Smooth muscle cell (in vitro differentiated cells): Measurements from ENCODE around the gene SLC12A1. TPM values are rescaled to one million over a fixed set of nuclear protein-coding genes. Genes with fewer than 3 reads are reported as not detected.

Experiments
- DNase-seq: peaks from one replicate; lab custom pipeline; 2025; ENCODE audit not compliant: unreplicated experiment; lab: John Stamatoyannopoulos, UW
- H2AFZ ChIP-seq: fragments of 200-600 bp; sonication (generic); 2 replicates; pipeline ENCODE4 v1.6.0; 2016; ENCODE audit warnings: antibody characterized with exemption, low read depth, mild to moderate bottlenecking
- H3F3A ChIP-seq: fragments of 200-600 bp; sonication (generic); 2 replicates; pipeline ENCODE4 v1.6.0; 2017; ENCODE audit warnings: antibody characterized with exemption, low read depth
- H3K27ac ChIP-seq: fragments of 200-600 bp; sonication (generic); 2 replicates; pipeline ENCODE4 v1.5.1; 2016; ENCODE audit warnings: low read depth, mild to moderate bottlenecking
- H3K27me3 ChIP-seq: fragments of 200-600 bp; sonication (generic); 2 replicates; pipeline ENCODE4 v1.6.1; 2016; ENCODE audit warnings: low read depth, mild to moderate bottlenecking
- H3K36me3 ChIP-seq: fragments of 200-600 bp; sonication (generic); 2 replicates; pipeline ENCODE4 v1.5.1; 2016; ENCODE audit warnings: low read depth
- H3K4me1 ChIP-seq: fragments of 200-600 bp; sonication (generic); 2 replicates; pipeline ENCODE4 v1.5.1; 2016; ENCODE audit warnings: low read depth
- H3K4me2 ChIP-seq: fragments of 200-600 bp; sonication (generic); 2 replicates; pipeline ENCODE4 v1.6.0; 2016; ENCODE audit warnings: mild to moderate bottlenecking
- H3K4me3 ChIP-seq: fragments of 200-600 bp; sonication (generic); 2 replicates; pipeline ENCODE4 v1.5.1; 2016; ENCODE audit warnings: mild to moderate bottlenecking
- H3K79me2 ChIP-seq: fragments of 200-600 bp; sonication (generic); 2 replicates; pipeline ENCODE4 v1.6.0; 2016; ENCODE audit warnings: low read depth, mild to moderate bottlenecking
- H3K9ac ChIP-seq: fragments of 200-600 bp; sonication (generic); 2 replicates; pipeline ENCODE4 v1.6.0; 2016; ENCODE audit warnings: low read depth
- H3K9me3 ChIP-seq: fragments of 200-600 bp; sonication (generic); replicated peaks from 2 replicates; pipeline ENCODE4 v1.5.1; 2016; ENCODE audit warnings: low read depth
- H4K20me1 ChIP-seq: fragments of 200-600 bp; sonication (generic); 2 replicates; pipeline ENCODE4 v1.6.0; 2016; ENCODE audit warnings: low read depth
- WGBS: methylation state at CpG from one replicate; pipeline ENCODE4 v1.1.7; 2016; ENCODE audit warnings: low lambda C conversion rate; 5-methylcytosine and 5-hydroxymethylcytosine counted together
- polyA plus RNA-seq: library from polyadenylated mRNA; unstranded; fragments of >200 nt; fragmentation: Nextera tagmentation; extraction: Ambion mirVana; gene quantifications from 2 replicates; pipeline ENCODE4 v1.2.1, GENCODE V29; 2016
- small RNA-seq: library from RNA; depleted of rRNA; stranded (forward); fragments of <200 nt; gene quantifications from one replicate; pipeline ENCODE3, GENCODE V24; 2014
- total RNA-seq: library from RNA; depleted of rRNA; stranded (reverse); fragments of >200 nt; gene quantifications from 2 replicates; pipeline ENCODE4 v1.2.3, GENCODE V29; 2014
- TF ChIP-seq, protein P1 (sequence below): fragments of 200-600 bp; sonication (generic); IDR thresholded peaks from 2 replicates; pipeline ENCODE4 v1.5.1; 2017; ENCODE audit warnings: borderline replicate concordance, mild to moderate bottlenecking, antibody characterized with exemption; ENCODE audit not compliant: insufficient read depth, poor library complexity, severe bottlenecking

The SLC12A1 gene
- total and polyA plus RNA-seq, 2 experiments from 2014 or later = not detected

DNA sequence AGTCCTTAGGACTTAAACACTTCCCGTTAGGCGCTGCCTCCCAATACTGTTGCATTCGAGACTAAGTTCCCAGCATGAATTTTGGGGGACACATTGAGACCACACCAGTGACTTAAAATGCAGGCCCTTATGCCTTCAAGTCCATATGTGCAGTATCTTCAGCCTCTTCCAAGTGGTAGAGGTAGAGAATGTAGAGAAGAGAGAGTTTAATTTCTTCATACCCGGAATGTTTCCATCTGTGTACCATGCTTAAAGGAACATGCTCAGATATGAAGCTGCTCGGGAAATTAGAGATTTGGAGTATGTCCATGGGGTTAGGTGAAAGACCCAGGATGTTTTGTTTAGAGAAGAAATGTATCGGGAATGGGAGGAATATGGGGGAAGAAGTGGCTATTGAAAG, 137.8 kb downstream of the SLC12A1 start:
- Histone ChIP-seq H3K4me2 (no peak overlapping the region), H3F3A (no peaks in the 10 kb centered on the region), H3K9ac (no peak overlapping the region), H3K27ac (no peak overlapping the region), H4K20me1 (no peaks in the 10 kb centered on the region), H2AFZ (no peak overlapping the region), H3K4me1 (no peaks in the 10 kb centered on the region), H3K4me3 (no peak overlapping the region), H3K36me3 (peaks cover 14% of the 10 kb centered on the region), H3K79me2 (no peaks in the 10 kb centered on the region), H3K27me3 (no peaks in the 10 kb centered on the region), H3K9me3 (no peaks in the 10 kb centered on the region)
- WGBS = 98% methylated on average over 6 of the region's 6 CpGs
- TF ChIP-seq, protein P1, sequence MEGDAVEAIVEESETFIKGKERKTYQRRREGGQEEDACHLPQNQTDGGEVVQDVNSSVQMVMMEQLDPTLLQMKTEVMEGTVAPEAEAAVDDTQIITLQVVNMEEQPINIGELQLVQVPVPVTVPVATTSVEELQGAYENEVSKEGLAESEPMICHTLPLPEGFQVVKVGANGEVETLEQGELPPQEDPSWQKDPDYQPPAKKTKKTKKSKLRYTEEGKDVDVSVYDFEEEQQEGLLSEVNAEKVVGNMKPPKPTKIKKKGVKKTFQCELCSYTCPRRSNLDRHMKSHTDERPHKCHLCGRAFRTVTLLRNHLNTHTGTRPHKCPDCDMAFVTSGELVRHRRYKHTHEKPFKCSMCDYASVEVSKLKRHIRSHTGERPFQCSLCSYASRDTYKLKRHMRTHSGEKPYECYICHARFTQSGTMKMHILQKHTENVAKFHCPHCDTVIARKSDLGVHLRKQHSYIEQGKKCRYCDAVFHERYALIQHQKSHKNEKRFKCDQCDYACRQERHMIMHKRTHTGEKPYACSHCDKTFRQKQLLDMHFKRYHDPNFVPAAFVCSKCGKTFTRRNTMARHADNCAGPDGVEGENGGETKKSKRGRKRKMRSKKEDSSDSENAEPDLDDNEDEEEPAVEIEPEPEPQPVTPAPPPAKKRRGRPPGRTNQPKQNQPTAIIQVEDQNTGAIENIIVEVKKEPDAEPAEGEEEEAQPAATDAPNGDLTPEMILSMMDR = no peak
- DNase-seq = no peak

DNA sequence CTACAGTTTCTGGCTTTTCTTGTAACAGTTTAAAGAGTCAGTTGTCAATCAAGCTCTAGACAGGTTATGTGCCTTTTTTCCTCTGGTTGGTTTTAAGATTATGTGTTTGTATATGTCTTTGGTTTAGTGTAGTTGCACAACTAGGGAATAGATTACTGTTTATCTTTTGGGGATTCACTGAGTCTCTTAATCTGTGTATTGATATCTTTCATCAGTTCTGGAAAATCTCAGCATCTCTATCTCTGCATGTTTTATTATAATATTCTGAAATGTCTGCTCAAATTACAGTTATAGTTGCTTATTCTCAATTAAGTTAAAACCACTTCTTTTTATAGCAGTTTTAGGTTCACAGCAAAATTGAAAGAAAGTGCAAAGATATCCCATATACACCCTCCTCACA, 139.4 kb downstream of the SLC12A1 start:
- Histone ChIP-seq H3K36me3 (peaks cover 10% of the 10 kb centered on the region), H3K4me1 (no peaks in the 10 kb centered on the region), H3K4me2 (no peak overlapping the region), H2AFZ (no peak overlapping the region), H3K27ac (no peak overlapping the region), H3F3A (no peaks in the 10 kb centered on the region), H3K27me3 (no peaks in the 10 kb centered on the region), H3K4me3 (no peak overlapping the region), H3K79me2 (no peaks in the 10 kb centered on the region), H4K20me1 (no peaks in the 10 kb centered on the region), H3K9me3 (no peaks in the 10 kb centered on the region), H3K9ac (no peak overlapping the region)
- DNase-seq = no peak
- TF ChIP-seq, protein P1 = no peak

DNA sequence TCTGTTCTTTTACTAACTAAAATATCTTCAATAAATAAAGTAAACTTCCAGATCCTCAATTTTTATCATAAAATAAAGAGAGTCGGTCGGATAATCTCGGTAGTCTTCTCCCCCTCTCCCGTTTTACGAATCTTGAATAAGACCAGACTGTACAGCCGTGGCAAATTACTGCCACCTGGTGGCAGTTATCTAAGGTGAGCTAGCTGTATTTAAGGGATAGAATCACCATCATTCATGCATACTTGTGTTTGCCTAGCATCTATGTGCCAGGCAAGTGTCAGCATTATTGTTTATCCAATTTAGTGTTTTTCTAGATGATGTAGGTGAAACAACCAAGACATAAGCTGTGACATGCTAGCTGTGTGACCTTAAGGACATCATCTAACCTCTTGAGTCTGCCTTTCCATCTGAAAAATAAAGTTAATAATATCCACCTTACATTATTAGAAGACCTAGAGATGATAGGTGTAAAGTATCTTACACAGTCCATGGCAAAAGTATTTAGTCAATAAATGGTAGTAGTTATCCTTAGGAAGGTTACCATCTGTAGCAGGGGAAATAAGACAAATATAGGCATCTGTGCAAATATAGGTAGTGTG, 146.5 kb downstream of the SLC12A1 start:
- Histone ChIP-seq H3K9me3 (no peaks in the 10 kb centered on the region), H4K20me1 (no peaks in the 10 kb centered on the region), H3K9ac (no peak overlapping the region), H3K79me2 (no peaks in the 10 kb centered on the region), H3K4me1 (no peaks in the 10 kb centered on the region), H2AFZ (no peak overlapping the region), H3K4me2 (peak overlapping the region; percentile 75), H3K36me3 (no peaks in the 10 kb centered on the region), H3F3A (no peaks in the 10 kb centered on the region), H3K4me3 (peak overlapping the region; percentile 25), H3K27me3 (no peaks in the 10 kb centered on the region), H3K27ac (no peak overlapping the region)
- WGBS = 17% methylated on average over 6 of the region's 6 CpGs
- TF ChIP-seq, protein P1 = peak; percentile 79
- DNase-seq = no peak

Small RNA genes within 50 kb of the gene (small RNA-seq; reads per million reads assigned to genes)
- not detected for gene RF00019

Other genes starting within 250 kb of the SLC12A1 start
- gene SLC24A5, start 85.3 kb upstream of the SLC12A1 start, total RNA-seq = not detected in 2 replicates
- not detected in 2 replicates for gene SLC24A5, start 85.3 kb upstream of the SLC12A1 start, polyA plus RNA-seq
- 3.9 and 13.9 TPM in 2 replicates for gene MYEF2, start 28.0 kb upstream of the SLC12A1 start, total RNA-seq
- 0.56 and 1.2 TPM in 2 replicates for gene MYEF2, start 28.0 kb upstream of the SLC12A1 start, polyA plus RNA-seq
- gene CTXN2, start 14.6 kb upstream of the SLC12A1 start, total RNA-seq = not detected in 2 replicates
- gene CTXN2, start 14.6 kb upstream of the SLC12A1 start, polyA plus RNA-seq = not detected in 2 replicates
- 80.4 and 94.6 TPM in 2 replicates for gene DUT, start 125.1 kb downstream of the SLC12A1 start, total RNA-seq
- gene DUT, start 125.1 kb downstream of the SLC12A1 start, polyA plus RNA-seq = 100 and 116 TPM in 2 replicates